NCI-H1694 treated with DMSO at 0.1 percent for 48 hours (cell line): Measurements from ENCODE around the gene IKZF3.
"Not testable (repeated sequence)": the region's sequence is repeated elsewhere in the genome, so short reads cannot be mapped to it uniquely, and the experiment has no call there.

Experiments
- DNase-seq: peaks from one replicate; lab custom pipeline; 2025; lab: John Stamatoyannopoulos, UW

IKZF3 gene

DNA sequence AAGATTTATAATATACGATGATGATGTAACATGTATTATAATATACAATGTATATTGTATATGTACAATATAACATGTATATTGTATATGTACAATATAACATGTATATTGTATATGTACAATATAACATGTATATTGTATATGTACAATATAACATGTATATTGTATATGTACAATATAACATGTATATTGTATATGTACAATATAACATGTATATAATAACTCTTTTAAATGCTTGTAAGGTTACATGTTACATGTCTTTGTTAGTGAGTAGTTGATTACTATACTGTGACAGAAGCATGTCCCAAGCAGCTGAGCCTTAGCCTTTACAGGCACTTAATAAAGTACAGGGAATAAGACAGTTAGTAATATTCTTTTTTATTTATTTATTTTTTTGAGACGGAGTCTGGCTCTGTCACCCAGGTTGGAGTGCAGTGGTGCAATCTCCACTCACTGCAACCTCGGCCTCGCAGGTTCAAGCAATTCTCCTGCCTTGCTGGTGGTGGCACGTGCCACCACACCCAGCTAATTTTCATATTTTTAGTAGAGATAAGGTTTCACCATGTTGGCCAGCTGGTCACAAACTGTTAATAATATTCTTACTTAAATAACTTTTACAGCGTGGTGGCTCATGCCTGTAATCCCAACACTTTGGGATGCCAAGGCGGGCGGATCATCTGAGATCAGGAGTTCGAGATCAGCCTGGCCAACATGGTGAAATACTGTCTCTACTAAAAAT lies 8.0 kb downstream of the IKZF3 start:
- not testable (repeated sequence) for DNase-seq

DNA sequence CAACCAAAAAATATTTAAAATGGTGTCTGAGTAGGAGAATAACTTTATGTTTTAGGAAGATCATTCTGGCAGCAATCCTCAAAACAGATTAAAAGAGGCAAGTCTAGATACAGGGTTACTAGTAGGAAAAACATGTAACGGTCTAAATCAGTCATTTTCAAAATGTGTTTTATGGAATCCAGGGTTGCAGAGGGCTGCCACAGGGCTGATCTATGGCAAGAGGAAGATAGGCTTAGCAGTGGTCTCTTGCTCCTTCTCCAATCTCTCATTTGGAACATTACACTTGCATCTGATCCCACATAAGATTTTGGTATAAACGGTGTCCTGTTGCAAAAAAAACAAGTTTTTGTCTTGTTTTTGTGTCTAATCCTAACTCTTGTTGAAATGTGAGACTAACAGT lies 9.2 kb downstream of the IKZF3 start:
- no peak for DNase-seq

DNA sequence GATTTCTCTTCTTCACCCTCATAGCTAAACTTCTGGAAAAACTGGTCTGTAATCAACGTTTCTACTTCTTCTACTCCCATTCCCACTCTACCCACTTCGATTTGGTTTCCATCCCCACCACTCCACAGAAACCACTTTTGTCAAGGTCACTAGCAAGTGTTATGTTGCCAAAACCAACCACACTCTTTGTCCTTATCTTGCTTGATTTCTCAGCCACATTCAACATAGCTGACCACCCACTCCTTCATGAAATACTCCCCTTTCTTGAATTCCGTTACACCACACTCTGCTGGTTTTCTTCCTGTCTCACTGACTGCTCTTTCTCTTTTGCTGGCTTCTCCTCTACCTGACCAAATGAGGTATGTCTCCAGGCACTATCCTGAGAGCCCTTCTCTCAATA lies 11.9 kb downstream of the IKZF3 start:
- no peak for DNase-seq

DNA sequence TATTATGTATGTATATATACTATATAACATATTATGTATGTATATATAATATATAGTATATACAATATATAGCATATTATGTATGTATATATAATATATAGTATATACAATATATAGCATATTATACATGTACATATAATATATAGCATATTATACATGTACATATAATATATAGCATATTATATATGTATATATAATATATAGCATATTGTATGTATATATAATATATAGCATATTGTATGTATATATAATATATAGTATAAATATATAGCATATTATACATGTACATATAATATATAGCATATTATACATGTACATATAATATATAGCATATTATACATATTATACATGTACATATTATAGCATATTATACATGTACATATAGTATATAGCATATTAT lies 13.9 kb downstream of the IKZF3 start:
- DNase-seq = not testable (repeated sequence)

DNA sequence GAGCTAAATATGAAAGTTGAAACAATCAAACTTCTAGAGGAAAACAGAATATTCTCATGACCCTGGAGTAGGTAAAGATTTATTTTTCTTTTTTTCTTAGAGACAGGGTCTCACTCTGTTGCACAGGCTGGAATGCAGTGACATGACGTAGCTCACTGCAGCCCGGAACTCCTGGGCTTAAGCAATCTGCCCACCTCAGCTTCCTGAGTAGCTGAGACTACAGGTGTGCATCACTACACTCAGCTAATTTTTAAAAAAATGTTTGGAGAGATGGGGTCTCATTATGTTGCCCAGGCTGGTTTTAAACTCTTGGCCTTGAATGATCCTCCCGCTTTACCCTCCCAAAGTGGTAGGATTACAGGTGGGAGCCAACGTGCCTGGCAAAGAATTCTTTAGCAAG lies 15.5 kb downstream of the IKZF3 start:
- DNase-seq = no peak

DNA sequence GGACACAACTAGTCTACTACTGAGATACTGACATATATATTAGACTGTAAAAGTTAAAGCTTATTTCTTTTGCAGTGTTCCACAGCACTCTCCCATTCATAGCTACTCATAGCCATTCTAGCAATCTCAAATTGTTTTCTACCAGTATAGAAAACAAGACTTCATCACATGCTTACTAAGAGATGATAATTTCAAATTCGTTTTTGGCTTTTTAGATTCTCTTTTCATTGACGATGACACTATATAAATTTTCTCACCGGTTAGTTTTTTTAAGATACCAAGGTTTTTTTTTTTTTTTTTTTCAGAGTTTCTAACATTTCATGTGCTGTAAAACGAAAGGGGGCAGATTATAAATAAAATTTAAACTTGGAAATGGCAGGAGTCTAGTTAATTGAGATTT lies 17.9 kb downstream of the IKZF3 start:
- DNase-seq = no peak

DNA sequence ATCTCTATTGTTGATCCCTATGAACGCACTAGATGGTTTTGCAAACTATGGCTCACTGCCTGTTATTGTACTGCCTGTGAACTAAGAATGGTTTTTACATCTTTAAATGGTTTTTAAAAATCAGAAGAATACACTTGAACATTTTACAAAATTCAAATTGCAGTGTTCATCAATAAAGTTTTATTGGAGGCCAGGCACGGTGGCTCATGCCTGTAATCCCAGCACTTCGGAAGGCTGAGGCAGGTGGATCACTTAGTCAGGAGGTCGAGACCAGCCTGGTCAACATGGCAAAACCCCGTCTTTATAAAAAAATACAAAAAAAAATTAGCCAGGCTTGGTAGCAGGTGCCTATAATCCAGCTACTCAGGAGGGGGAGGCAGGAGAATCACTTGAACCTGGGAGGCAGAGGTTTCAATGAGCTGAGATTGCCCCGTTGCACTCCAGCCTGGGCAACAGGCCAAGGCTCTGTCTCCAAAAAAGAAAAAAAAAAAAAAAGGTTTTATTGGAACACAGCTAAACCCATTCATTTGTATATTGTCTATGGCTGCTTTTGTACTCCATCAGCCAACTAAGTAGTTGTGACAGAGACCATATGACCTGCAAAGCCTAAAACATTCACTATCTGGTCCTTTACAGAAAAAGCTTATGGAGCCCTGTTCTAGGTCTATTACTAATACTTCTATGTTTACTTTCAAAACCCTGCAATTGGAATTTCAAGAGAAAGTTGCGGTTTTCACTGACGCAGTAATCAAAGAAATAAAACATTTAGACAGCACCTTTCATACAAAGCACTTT lies 18.9 kb downstream of the IKZF3 start:
- no peak for DNase-seq

DNA sequence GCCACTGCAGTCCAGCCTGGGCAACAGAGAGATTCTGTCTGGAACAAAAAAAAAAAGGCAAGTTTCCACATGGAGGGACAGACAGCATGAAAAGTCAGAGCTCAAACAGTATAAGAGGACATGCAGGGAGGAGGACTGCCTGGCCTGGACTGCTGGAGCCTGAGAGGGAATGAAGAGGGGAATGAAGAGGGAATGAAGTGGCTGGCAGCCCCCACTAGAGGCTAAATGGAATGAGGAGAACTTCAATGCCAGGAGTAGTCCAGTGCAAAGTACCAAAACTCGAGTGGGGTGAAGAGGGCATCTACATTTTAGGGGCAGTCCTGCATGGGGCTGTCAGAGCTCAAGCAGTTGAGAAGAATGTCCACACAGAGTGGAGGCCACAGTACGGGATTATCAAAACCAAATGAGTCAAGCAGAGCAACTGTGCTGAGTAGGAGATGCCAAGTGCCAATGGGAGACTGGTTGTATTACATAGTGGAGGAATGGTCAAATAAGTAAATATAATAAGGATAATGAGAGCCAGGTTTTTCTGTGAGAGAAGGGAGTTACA lies 22.9 kb downstream of the IKZF3 start:
- no peak for DNase-seq

DNA sequence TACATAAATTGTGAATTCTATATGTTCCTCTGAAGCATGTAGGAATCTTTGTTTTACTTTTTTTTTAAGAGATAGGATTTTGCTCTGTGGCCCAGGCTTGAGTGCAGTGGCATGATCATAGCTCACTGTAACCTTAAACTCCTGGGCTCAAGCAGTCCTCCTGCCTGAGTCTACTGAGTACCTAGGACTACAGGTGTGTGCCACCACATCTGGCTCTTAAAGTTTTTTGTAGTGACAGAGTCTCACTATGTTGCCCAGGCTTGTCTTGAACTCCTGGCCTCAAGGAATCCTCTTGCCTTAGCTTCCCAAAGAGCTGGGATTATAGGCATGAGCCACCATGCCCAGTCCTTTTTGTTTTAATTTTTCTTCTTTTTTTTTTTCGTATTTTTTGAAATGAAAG lies 25.3 kb downstream of the IKZF3 start:
- no peak for DNase-seq

DNA sequence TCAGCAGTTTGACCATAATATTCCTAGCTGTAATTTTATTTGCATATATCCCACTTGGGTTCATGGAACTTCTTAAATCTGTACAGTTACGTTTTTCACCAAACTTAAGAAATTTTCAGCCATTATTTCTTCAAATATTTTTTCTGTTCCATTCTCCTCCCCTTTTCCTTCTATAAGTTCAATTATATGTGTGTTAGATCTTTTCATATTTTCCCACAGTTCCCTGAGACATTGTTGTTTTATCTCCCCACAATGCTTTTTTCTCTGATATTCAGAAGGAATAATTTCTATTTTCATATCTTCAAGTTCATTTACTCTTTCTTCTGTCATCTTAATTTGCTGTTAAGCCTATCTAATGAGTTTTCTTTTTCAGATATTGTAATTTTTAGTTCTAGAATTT lies 26.1 kb downstream of the IKZF3 start:
- no peak for DNase-seq

DNA sequence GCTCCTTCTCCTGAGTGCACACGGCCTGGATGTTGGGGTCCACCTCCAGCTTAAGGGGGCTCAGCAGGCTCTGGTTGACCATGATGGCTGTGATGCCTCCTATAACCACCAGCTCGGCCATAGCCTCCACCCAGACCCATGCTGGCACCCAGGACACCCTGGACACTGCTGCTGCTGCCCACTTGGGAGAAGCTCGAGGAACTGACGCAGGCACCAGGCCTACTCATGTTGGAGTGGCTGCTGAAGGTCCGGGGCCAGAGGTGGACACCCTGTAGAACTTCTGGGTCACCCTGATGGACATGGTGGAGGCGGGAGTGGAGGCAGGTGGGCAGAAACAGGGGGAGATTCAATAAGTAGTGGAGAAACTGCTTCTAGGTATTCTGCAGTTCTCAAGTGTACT lies 28.0 kb downstream of the IKZF3 start:
- no peak for DNase-seq

DNA sequence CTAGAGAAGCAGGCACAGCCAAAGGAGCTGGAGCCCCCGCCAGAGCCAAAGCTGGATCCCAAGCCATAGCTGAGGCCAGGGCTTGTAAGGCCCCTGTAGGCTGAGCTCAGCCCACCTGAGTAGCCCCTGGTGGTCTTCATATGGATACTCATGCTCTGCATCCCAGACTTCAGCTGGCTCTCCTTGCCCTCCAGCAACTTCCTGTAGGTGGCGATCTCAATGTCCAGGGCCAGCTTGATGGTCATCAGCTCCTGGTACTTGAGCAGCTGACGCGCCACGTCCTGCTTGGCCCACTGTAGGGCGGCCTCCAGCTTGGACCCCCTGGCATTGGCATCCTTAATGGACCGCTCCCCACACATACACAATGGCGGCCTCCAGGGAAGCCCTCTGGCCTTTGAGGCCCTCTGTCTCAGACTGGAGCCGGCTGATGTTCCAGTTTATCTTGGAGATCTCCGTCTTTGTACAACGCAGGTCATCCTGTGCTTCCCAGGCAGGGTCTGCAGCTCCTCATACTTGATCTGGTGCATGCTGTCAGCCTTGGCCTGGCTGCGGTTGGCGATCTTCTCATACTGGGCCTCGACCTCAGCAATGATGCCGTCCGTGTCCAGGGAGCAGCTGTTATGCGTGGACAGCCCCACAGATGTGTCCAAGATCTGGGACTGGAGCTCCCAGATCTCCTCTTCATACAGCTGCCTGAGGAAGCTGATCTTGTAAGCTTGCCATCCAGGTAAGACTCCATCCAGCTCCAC lies 28.9 kb downstream of the IKZF3 start:
- DNase-seq = no peak

DNA sequence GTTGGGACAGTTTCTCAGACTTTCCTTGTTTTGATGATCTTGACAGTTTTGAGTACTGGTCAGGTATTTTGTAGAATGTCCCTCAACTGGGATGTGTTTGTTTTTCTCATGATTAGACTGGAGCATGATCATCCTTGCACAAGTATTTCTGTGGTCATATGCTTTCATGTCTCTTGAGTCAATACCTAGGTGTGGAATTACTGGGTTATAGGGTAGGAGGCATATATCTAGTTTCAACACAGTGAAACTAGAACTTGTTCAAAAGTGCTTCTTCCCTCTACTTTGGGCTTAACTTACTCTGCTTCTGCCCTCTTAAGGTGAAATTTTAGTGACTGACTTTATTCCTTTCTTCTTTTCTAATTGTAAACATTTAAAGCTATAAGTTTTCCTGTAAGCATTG lies 30.1 kb downstream of the IKZF3 start:
- DNase-seq = no peak

DNA sequence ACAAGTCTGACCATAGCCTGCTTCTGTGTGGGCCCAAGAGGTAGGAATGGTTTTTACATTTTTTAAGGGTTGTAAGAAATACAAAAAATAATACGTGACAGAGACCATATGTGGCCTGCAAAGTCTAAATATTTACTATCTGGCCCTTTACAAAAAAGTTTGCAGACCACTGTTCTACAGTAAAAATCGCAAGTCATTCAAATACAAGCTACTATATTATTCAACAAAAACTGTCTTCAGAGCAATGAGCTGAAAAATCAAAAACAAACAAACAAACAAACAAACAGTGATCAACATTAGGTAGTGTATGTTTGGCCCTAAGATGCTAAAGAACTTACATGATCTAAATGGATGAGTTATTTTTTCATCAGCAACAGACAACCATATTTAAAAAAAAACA lies 32.5 kb downstream of the IKZF3 start:
- DNase-seq = no peak

DNA sequence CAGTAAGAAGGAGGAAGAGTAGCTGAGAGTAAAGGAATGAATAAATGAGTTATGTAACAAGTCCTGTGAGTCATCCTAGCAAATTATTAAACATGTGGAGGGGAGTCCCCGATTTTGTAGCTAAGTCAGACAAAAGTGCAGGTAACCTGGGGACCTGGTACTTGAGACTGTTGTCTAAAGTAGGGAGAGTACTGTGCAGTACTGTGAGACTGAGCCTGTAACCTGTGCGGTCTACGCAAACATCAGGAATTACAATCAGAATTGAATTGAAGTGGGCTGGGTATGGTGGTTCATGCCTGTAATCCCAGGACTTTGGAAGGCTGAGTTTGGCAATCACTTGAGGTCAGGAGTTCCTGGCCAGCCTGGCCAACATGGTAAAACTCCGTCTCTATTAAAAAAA lies 35.7 kb downstream of the IKZF3 start:
- no peak for DNase-seq

DNA sequence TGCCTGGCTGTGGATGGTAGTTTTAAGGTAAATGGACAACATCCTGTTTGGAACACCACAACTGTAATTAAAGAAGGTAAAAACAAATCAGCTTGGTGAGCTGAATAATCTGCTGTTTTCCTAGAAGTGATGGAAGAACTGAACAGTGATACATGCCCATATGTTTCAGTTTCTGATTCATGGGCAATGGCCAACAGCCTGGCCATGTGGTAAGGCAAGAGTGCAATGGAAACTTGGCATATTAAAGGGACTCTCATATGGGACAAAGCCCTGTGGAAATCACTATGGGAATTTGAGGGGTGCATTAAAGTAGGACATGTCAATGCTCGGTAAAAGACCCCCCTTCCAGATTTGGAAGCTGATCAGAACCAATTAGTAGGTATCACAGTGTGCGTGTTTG lies 37.8 kb downstream of the IKZF3 start:
- no peak for DNase-seq

DNA sequence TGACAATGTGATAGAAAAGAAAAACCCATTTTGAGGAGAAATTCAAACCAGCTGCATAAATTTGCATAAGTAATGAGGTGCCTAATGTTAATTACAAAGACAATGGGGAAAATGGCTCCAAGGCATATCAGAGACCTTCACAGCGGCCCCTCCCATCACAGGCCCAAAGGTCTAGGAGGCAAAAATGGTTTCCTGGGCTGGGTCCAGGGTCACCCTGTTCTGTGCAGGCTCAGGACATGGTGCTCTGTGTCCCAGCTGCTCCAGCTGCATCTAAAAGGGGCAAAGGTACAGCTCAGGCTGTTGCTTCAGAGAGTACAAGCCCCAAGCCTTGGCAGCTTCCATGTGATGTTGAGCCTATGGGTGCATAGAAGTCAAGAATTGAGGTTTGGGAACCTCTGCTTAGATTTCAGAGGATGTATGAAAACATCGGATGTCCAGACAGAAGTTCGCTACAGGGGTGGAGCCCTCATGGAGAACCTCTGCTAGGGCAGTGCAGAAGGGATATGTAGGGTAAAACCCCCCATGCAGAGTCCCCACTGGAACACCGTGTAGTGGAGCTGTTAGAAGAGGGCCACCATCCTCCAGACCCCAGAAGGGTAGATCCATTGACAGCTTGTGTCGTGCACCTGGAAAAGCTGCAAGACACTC lies 40.6 kb downstream of the IKZF3 start:
- DNase-seq = no peak

DNA sequence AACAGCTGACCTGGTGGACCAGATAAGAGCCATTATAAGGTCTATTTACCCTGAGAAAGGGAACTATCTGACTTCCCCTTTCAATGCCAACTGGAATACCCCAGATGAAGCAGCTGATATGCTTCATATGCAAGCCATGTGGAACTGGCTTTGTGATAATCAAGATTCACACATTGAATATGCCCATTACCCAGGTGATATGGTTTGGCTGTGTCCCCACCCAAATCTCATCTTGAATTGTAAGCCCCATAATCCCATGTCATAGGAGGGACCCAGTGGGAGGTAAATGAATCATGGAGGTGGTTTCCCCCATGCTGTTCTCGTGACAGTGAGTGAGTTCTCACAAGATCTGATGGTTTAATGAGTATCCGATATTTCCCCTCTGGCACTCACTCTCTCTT lies 42.1 kb downstream of the IKZF3 start:
- no peak for DNase-seq

DNA sequence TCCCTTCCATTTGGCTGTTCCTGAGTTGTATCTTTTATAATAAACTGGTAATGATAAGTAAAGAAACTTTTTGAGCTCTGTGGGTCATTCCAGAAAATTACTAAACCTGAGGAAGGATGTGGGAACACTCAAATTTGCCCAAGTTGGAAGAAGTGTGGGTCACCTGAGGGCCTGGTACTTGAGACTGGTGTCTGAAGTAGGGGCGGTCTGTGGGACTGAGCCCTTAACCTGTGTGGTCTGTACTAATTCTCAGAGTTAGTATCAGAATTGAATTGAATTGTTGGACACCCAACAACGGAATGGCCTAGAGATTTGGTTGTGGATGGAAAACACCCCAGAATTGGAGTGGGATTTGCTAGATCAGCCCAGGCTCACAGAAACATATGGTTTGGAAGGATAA lies 43.1 kb downstream of the IKZF3 start:
- no peak for DNase-seq

DNA sequence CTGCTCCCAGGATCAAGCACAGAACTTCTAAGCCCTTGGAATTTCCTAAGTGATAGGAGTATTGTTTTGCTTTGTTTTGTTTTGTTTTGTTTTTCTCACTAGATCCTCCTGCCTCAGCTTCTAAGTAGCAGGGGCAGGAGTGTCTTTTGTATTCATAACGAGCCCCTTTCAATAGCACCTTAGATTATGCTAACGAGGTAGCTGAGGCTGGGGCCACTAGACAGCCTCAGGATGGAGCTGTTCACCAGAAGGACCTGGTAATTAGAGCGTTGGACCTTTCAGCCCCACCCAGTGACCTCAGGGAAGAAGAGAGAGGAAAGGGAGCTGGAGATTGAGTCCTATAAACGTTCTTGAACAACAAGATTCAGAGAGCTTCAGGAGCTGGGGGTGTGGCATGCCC lies 43.6 kb downstream of the IKZF3 start:
- DNase-seq = no peak

DNA sequence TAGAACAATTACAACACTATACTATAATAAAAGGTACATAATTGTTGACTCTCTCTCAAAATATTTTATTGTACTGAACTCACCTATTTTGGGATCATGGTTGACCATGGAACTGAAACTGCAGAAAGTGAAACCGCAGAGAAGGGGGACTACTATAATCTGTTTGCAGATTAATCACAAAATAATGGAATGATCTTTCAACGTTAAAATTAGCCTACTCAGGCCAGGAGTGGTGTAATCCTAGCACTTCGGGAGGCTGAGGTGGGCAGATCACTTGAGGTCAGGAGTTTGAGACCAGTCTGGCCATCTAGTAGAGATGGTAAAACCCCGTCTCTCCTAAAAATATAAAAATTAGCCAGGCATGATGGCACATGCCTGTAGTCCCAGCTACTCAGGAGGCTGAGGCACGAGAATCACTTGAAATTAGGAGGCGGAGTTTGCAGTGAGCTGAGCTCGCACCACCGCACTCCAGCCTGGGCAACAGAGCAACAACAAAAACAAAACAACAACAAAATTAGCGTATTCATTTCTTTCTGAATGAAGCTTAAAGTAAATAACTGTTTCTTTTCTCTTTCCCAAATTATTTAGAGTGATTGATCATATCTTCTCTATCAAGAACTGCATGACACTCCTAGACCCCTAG lies 45.6 kb downstream of the IKZF3 start:
- DNase-seq = no peak

DNA sequence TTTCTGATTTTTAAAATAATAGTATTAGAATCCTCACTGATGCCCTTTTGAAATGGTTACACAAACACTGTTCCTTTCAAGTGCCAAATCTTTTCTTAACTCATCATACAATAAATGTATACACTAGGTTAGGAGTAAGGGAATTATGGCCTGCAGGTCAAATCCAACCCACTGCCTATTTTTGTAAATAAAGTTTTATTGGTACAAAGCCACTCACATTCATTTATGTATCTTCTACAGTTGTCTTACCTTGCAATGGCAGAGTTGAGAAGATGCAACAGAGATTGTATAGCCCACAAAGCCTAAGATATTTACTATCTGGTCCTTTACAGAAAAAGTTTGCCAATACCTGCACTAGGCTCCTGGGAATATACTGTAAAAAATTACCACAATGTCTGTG lies 47.8 kb downstream of the IKZF3 start:
- DNase-seq = no peak
